Liver (tissue), 9 donors: Measurements from ENCODE around the gene ELAVL2. TPM values are rescaled to one million over a fixed set of nuclear protein-coding genes. Genes with fewer than 3 reads are reported as not detected.

Experiments
- DNase-seq: peaks from one replicate; pipeline ENCODE4 v3.0.0-alpha.2; 2017; ENCODE audit warnings: low spot score
- H3K27ac ChIP-seq, 2 donors: one replicate each; pipeline ENCODE4 v1.7.0; 2013; ENCODE audit warnings: inconsistent platforms in 2 of 2, low read length in 2 of 2, control low read depth in 1 of 2, low read depth in 1 of 2, mild to moderate bottlenecking in 1 of 2
- H3K27me3 ChIP-seq, 4 donors: one replicate each; pipeline versions ENCODE4 v1.6.1 to v1.7.0; 2013; ENCODE audit warnings: low read length in 3 of 4, inconsistent platforms in 1 of 4, mild to moderate bottlenecking in 1 of 4, moderate library complexity in 1 of 4; ENCODE audit not compliant: control insufficient read depth in 4 of 4, insufficient read depth in 4 of 4
- H3K36me3 ChIP-seq, 4 donors: one replicate each; pipeline versions ENCODE4 v1.6.1 to v1.7.0; 2013; ENCODE audit warnings: low read length in 3 of 4, mild to moderate bottlenecking in 3 of 4, low read depth in 1 of 4, moderate library complexity in 1 of 4; ENCODE audit not compliant: control insufficient read depth in 4 of 4, insufficient read depth in 3 of 4
- H3K4me1 ChIP-seq, 4 donors: one replicate each; pipeline versions ENCODE4 v1.6.1 to v1.7.0; 2013; ENCODE audit warnings: low read length in 3 of 4, mild to moderate bottlenecking in 3 of 4, moderate library complexity in 1 of 4; ENCODE audit not compliant: control insufficient read depth in 4 of 4, insufficient read depth in 4 of 4
- H3K4me3 ChIP-seq, 3 donors: one replicate each; pipeline versions ENCODE4 v1.6.1 to v1.7.0; 2013; ENCODE audit warnings: low read length in 3 of 3, control low read depth in 1 of 3, low read depth in 1 of 3, mild to moderate bottlenecking in 1 of 3
- H3K9ac ChIP-seq, 2 donors: one replicate each; pipeline ENCODE4 v1.7.0; 2013; ENCODE audit warnings: low read length in 2 of 2, mild to moderate bottlenecking in 2 of 2, moderate library complexity in 2 of 2, control low read depth in 1 of 2, low read depth in 1 of 2
- H3K9me3 ChIP-seq, 4 donors: one replicate each; pipeline versions ENCODE4 v1.6.1 to v1.7.0; 2013; ENCODE audit warnings: low read length in 3 of 4; ENCODE audit not compliant: control insufficient read depth in 4 of 4
- EGR1 ChIP-seq, 2 donors: IDR thresholded peaks; 2 replicates each; pipeline ENCODE4 v1.6.1; 2016 to 2018; ENCODE audit warnings: antibody characterized with exemption in 2 of 2, low read depth in 2 of 2
- FOXA1 ChIP-seq: IDR thresholded peaks from 2 replicates; pipeline ENCODE4 v1.6.1; 2016; ENCODE audit warnings: antibody characterized with exemption
- FOXA2 ChIP-seq: IDR thresholded peaks from 2 replicates; pipeline ENCODE4 v1.6.1; 2016; ENCODE audit warnings: antibody characterized with exemption
- GABPA ChIP-seq, 2 donors: IDR thresholded peaks in 1 of 2; conservative IDR thresholded peaks in 1 of 2; 2 replicates each; pipeline ENCODE4 v1.6.1; 2016; ENCODE audit warnings: antibody characterized with exemption in 2 of 2, mild to moderate bottlenecking in 1 of 2, moderate library complexity in 1 of 2
- HNF4A ChIP-seq, 2 donors: conservative IDR thresholded peaks; 2 replicates each; pipeline ENCODE4 v1.6.1; 2016; ENCODE audit warnings: antibody characterized with exemption in 2 of 2, mild to moderate bottlenecking in 2 of 2
- HNF4G ChIP-seq: IDR thresholded peaks from 2 replicates; pipeline ENCODE4 v1.6.1; 2016; ENCODE audit warnings: antibody characterized with exemption
- JUND ChIP-seq, 2 donors: IDR thresholded peaks; 2 replicates each; pipeline ENCODE4 v1.6.1; 2016; ENCODE audit warnings: antibody characterized with exemption in 2 of 2
- NR2F2 ChIP-seq: IDR thresholded peaks from 2 replicates; pipeline ENCODE4 v1.6.1; 2016; ENCODE audit warnings: antibody characterized with exemption
- RAD21 ChIP-seq, 2 donors: IDR thresholded peaks; 2 replicates each; pipeline ENCODE4 v1.6.1; 2016; ENCODE audit warnings: antibody characterized with exemption in 2 of 2, mild to moderate bottlenecking in 2 of 2
- RXRA ChIP-seq, 2 donors: IDR thresholded peaks; 2 replicates each; pipeline ENCODE4 v1.6.1; 2017 to 2018; ENCODE audit warnings: antibody characterized with exemption in 2 of 2, mild to moderate bottlenecking in 1 of 2
- SP1 ChIP-seq: IDR thresholded peaks from 2 replicates; pipeline ENCODE4 v1.6.1; 2018; ENCODE audit warnings: antibody characterized with exemption, mild to moderate bottlenecking
- YY1 ChIP-seq: IDR thresholded peaks from 2 replicates; pipeline ENCODE4 v1.6.1; 2016; ENCODE audit warnings: antibody characterized with exemption, mild to moderate bottlenecking
- WGBS: extraction: QIAGEN DNeasy Blood & Tissue Kit; methylation state at CpG from one replicate; pipeline ENCODE4 v1.1.7; 2013; 5-methylcytosine and 5-hydroxymethylcytosine counted together
- polyA plus RNA-seq, 2 donors: library from polyadenylated mRNA; stranded (reverse) in 1 of 2; unstranded in 1 of 2; fragments of 200-250 nt in 1 of 2; fragments of >200 nt in 1 of 2; fragmentation: Nextera tagmentation in 1 of 2; extraction: Ambion mirVana in 1 of 2; gene quantifications; one replicate each; pipeline versions ENCODE4 v1.2.1 to v1.2.3, GENCODE V29; 2013 to 2015
- total RNA-seq, 2 donors: library from RNA; depleted of rRNA; stranded (reverse); fragments of >200 nt; gene quantifications; one replicate each; pipeline ENCODE4 v1.2.3, GENCODE V29; 2014
- TF ChIP-seq, protein P1 (sequence below): IDR thresholded peaks from 2 replicates; pipeline ENCODE4 v1.6.1; 2016; ENCODE audit warnings: antibody characterized with exemption
- TF ChIP-seq, protein P2 (sequence below): IDR thresholded peaks from 2 replicates; pipeline ENCODE4 v1.6.1; 2016; ENCODE audit warnings: antibody characterized with exemption
- TF ChIP-seq, protein P3 (sequence below): IDR thresholded peaks from 2 replicates; pipeline ENCODE4 v1.6.1; 2016; ENCODE audit warnings: antibody characterized with exemption
- TF ChIP-seq, protein P4 (sequence below): fragments of 150-350 bp; IDR thresholded peaks from 2 replicates; pipeline ENCODE4 v1.5.1; 2017; ENCODE audit warnings: improper control_type of control experiment, low read depth, low read length; ENCODE audit not compliant: missing input control
- donor health status: healthy.
- donor health status: healthy.
- donor health status: healthy.
- donor health status: healthy.
- donor health status: healthy.

The ELAVL2 gene
- total and polyA plus RNA-seq, 4 donors: 0.19 TPM; not detected in 3

DNA sequence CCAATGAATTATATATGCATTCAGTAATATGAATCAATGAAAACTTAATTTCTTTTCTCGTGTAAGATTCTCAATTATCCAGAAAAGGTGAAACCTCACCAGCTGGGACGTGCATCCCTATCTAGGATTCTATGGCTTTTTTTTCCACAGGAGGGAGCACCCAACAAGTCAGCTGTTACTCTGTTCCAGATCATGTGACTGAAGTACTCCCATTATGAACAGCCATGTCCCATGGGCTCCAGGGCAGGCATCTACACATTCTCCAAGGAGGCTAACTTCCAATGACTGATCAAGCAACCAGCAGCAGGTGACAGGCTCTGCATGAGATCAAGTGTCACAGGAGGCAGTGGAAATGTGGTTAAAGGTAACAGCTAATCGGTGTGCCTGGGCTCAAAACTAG is 118.8 kb downstream of the ELAVL2 start (continued):
- TF ChIP-seq, protein P1, sequence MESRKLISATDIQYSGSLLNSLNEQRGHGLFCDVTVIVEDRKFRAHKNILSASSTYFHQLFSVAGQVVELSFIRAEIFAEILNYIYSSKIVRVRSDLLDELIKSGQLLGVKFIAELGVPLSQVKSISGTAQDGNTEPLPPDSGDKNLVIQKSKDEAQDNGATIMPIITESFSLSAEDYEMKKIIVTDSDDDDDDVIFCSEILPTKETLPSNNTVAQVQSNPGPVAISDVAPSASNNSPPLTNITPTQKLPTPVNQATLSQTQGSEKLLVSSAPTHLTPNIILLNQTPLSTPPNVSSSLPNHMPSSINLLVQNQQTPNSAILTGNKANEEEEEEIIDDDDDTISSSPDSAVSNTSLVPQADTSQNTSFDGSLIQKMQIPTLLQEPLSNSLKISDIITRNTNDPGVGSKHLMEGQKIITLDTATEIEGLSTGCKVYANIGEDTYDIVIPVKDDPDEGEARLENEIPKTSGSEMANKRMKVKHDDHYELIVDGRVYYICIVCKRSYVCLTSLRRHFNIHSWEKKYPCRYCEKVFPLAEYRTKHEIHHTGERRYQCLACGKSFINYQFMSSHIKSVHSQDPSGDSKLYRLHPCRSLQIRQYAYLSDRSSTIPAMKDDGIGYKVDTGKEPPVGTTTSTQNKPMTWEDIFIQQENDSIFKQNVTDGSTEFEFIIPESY: no peak
- no peak for TF ChIP-seq YY1
- no peak for TF ChIP-seq SP1
- no peak for TF ChIP-seq JUND (IDR thresholded peaks at IDR 0.05)
- TF ChIP-seq, protein P2, sequence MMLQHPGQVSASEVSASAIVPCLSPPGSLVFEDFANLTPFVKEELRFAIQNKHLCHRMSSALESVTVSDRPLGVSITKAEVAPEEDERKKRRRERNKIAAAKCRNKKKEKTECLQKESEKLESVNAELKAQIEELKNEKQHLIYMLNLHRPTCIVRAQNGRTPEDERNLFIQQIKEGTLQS: no peak
- TF ChIP-seq FOXA2: no peak
- TF ChIP-seq HNF4G: no peak

DNA sequence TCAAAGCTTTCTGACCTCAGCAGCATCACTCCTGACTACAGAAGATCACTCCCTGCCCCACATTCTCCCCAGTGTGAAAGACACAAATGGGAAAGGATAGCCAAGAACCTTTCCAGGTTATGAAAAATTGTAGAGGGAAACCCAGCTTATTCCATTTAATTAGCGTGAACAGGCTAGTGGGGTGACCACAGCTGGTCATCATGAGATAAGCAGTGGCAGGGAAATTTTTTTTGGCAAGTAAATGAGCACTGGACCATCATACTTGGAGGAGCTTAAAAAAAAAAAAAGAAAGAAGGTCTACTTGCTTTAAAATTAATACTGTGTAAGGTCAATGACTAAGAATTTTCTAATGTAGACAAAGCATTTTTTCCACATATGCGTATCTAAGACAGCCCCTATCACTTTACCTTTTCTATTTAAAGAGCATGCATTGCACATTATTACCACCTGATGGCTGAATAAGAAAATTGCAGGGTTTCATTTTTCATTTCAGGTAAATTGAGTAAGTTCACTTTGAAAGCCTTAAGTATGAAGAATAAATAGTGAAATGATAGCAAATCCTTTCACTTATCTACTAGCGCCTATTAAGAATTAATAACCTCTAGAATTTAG is 123.6 kb downstream of the ELAVL2 start:
- no peak overlapping the region for H3K27ac ChIP-seq
- H3K9me3 ChIP-seq: no peaks in the 10 kb centered on the region
- no peaks in the 10 kb centered on the region for H3K4me1 ChIP-seq
- no peak for DNase-seq
- H3K36me3 ChIP-seq: no peaks in the 10 kb centered on the region
- no peak overlapping the region for H3K9ac ChIP-seq
- H3K4me3 ChIP-seq: no peak overlapping the region
- TF ChIP-seq GABPA (IDR thresholded peaks at IDR 0.05 in 1 of 2, conservative IDR thresholded peaks at IDR 0.05 in 1 of 2): no peak
- TF ChIP-seq HNF4A (conservative IDR thresholded peaks at IDR 0.05): no peak
- TF ChIP-seq EGR1 (IDR thresholded peaks at IDR 0.05; ENCODE audit: low read depth in 2 of 2): no peak
- no peak for TF ChIP-seq YY1
- TF ChIP-seq RAD21 (IDR thresholded peaks at IDR 0.05): peak in 1 of 2 donors; percentile 10
- no peaks in the 10 kb centered on the region for H3K27me3 ChIP-seq
- WGBS: 77% methylated on average over 3 of the region's 3 CpGs

DNA sequence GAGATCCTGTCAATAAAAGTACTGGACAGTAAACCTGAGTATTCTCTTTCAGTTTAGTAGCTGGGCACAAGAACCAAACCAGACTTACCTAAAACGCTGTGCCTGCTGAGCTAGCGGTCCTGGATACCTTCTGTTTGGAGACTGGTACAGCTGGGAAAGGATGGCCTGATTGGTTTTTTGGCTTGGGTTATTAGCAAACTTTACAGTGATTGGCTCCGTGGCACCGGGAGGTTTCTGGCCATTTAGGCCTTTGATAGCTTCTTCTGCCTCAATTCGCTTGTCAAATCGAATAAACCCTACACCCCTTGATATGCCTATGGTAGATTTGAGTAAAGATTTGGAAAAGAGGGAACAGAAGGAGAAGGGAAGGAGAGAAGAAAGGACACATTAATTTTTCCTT is 124.7 kb downstream of the ELAVL2 start:
- H3K36me3 ChIP-seq: no peaks in the 10 kb centered on the region
- no peaks in the 10 kb centered on the region for H3K4me1 ChIP-seq
- no peak overlapping the region for H3K27ac ChIP-seq
- H3K9ac ChIP-seq: no peak overlapping the region
- WGBS: 90% methylated on average over 6 of the region's 6 CpGs
- TF ChIP-seq, protein P2: no peak
- TF ChIP-seq FOXA1: no peak
- TF ChIP-seq, protein P3, sequence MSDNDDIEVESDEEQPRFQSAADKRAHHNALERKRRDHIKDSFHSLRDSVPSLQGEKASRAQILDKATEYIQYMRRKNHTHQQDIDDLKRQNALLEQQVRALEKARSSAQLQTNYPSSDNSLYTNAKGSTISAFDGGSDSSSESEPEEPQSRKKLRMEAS: no peak
- TF ChIP-seq FOXA2: no peak
- no peak for TF ChIP-seq NR2F2
- TF ChIP-seq EGR1 (IDR thresholded peaks at IDR 0.05; ENCODE audit: low read depth in 2 of 2): no peak
- TF ChIP-seq YY1: no peak
- no peaks in the 10 kb centered on the region for H3K27me3 ChIP-seq
- no peak overlapping the region for H3K4me3 ChIP-seq
- H3K9me3 ChIP-seq: no peaks in the 10 kb centered on the region
- no peak for DNase-seq

DNA sequence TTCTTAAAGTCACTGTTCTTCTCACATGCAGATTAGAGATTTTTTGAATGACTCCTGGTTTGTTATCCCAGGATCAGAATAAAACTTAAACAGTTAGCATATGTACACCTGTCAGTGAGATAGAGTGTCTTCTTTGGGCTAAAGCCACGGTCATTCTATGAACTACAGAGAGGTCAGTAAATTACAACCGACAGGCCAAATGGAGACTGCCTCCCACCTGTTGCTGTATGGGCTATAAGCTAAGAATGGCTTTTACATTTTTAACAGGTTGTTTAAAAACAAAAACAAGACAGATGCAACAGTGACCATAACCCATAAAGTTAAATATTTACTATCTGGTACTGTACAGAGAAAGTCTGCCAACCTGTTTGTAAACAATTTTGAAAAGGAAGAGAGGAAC is 125.7 kb downstream of the ELAVL2 start:
- 71% methylated on average over 2 of the region's 2 CpGs for WGBS
- DNase-seq: no peak
- no peak overlapping the region for H3K9ac ChIP-seq
- TF ChIP-seq, protein P2: no peak
- TF ChIP-seq FOXA1: no peak
- no peak for TF ChIP-seq RXRA (IDR thresholded peaks at IDR 0.05)
- no peak for TF ChIP-seq YY1
- no peak for TF ChIP-seq SP1
- TF ChIP-seq EGR1 (IDR thresholded peaks at IDR 0.05; ENCODE audit: low read depth in 2 of 2): no peak
- TF ChIP-seq, protein P3: no peak
- TF ChIP-seq JUND (IDR thresholded peaks at IDR 0.05): no peak
- no peak for TF ChIP-seq NR2F2
- TF ChIP-seq, protein P4, sequence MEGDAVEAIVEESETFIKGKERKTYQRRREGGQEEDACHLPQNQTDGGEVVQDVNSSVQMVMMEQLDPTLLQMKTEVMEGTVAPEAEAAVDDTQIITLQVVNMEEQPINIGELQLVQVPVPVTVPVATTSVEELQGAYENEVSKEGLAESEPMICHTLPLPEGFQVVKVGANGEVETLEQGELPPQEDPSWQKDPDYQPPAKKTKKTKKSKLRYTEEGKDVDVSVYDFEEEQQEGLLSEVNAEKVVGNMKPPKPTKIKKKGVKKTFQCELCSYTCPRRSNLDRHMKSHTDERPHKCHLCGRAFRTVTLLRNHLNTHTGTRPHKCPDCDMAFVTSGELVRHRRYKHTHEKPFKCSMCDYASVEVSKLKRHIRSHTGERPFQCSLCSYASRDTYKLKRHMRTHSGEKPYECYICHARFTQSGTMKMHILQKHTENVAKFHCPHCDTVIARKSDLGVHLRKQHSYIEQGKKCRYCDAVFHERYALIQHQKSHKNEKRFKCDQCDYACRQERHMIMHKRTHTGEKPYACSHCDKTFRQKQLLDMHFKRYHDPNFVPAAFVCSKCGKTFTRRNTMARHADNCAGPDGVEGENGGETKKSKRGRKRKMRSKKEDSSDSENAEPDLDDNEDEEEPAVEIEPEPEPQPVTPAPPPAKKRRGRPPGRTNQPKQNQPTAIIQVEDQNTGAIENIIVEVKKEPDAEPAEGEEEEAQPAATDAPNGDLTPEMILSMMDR: no peak
- no peak for TF ChIP-seq HNF4A (conservative IDR thresholded peaks at IDR 0.05)

More for the DNA sequence above, 125.7 kb downstream of the ELAVL2 start:
- no peak overlapping the region for H3K4me3 ChIP-seq
- H3K27ac ChIP-seq: no peak overlapping the region
- H3K9me3 ChIP-seq: no peaks in the 10 kb centered on the region
- no peaks in the 10 kb centered on the region for H3K36me3 ChIP-seq
- no peaks in the 10 kb centered on the region for H3K4me1 ChIP-seq
- no peaks in the 10 kb centered on the region for H3K27me3 ChIP-seq
